ENCODE data around the gene CXXC5.

DNA sequence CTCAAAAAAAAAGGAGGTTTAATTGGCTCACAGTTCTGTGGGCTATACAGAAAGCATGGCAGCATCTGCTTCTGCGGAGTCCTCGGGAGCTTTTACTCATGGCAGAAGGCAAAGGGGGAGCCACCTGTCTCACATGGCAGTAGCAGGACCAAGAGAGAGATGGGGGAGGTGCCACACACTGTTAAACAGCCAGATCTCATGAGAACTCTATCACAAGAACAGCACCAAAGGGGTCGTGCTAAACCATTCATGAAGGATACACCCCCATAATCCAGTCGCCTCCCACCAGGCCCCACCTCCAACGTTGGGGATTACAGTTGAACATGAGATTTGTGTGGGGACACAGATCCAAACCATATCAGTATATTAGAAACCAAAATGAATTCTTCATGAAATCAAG, 28.3 kb upstream of the CXXC5 start:
- TF ChIP-seq, protein P1, sequence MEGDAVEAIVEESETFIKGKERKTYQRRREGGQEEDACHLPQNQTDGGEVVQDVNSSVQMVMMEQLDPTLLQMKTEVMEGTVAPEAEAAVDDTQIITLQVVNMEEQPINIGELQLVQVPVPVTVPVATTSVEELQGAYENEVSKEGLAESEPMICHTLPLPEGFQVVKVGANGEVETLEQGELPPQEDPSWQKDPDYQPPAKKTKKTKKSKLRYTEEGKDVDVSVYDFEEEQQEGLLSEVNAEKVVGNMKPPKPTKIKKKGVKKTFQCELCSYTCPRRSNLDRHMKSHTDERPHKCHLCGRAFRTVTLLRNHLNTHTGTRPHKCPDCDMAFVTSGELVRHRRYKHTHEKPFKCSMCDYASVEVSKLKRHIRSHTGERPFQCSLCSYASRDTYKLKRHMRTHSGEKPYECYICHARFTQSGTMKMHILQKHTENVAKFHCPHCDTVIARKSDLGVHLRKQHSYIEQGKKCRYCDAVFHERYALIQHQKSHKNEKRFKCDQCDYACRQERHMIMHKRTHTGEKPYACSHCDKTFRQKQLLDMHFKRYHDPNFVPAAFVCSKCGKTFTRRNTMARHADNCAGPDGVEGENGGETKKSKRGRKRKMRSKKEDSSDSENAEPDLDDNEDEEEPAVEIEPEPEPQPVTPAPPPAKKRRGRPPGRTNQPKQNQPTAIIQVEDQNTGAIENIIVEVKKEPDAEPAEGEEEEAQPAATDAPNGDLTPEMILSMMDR (IDR thresholded peaks at IDR 0.05) = no peak
- TF ChIP-seq EZH2phosphoT487 (IDR thresholded peaks at IDR 0.05) = no peak
